ENCODE results near the gene OSGIN1. TPM values are rescaled to one million over a fixed set of nuclear protein-coding genes. Genes with fewer than 3 reads are reported as not detected.

OSGIN1 gene, protein sequence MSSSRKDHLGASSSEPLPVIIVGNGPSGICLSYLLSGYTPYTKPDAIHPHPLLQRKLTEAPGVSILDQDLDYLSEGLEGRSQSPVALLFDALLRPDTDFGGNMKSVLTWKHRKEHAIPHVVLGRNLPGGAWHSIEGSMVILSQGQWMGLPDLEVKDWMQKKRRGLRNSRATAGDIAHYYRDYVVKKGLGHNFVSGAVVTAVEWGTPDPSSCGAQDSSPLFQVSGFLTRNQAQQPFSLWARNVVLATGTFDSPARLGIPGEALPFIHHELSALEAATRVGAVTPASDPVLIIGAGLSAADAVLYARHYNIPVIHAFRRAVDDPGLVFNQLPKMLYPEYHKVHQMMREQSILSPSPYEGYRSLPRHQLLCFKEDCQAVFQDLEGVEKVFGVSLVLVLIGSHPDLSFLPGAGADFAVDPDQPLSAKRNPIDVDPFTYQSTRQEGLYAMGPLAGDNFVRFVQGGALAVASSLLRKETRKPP
- 3.5 and 4.0 TPM in 2 replicates for total RNA-seq

DNA sequence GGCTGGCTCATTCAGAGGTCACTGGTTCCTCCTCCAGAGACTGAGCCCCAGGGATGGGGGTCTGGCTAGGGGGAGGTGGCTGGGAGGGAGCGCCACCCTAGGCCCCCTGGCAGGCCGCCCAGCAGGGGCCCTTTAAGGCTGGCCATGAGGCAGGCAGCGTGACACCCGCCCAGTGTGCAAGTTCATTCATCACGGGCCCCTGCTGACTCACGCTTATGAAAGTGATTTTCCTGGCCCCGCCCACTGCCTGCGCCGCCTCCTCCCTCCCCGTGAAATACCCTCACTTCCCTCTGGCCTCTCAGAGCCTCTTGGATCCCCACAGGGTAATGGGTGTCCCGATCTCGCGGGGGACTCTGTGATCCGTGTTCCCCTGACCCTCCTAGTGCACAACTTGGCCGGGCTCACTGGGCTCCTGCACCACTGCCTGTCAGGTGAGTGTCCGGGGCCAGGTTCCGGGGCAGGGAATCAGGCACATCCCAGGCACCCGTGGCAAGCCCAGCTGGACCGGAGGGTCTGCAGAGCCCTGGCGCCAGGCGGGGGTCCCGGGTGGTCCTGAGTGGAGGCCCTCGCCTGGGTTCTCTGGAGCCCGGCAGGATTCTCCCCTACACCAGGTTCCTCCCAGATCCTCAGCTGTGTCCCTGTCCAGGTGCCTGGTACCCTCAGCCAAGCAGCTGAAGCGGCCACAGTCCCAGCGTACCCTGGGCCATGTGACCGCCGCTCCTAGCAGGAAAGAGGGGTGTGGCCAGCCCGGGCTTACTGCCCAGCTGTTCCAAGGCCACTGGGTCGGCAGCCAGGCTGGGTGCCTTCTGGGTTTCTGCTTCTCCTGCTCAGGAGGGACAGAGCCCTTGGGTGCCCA, at the start of gene OSGIN1:
Gene OSGIN1, plus strand, starts transcription at position 301 of the 856 bp plus-strand sequence. CDS start 4,432 bp downstream, outside the sequence.

DNA sequence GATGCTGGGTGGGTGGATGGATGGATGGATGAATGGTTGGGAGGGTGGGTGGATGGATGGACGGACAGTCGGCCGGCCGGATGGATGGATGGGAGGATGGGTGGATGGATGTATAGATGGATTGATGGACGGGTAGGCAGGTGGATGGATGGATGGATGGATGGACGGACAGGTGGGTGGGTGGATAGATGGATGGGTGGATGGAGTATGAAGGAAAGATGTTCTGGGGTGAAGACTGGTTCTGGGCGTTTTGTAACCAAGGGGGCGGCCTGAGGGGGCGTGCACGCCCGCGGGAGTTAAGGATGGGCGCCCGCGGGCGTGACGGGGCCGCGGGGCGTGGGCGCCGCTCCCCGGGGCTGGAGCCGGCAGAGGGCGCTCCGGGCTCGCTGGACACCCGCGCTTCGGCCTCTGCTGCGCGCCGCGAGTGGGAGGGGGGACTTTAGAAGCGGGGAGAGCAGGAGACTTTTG, 14.8 kb downstream of the OSGIN1 start, which contains the start of gene NECAB2:
Gene NECAB2, plus strand, starts transcription at position 407 of the 468 bp plus-strand sequence. CDS start 405 bp downstream, outside the sequence.

Other genes with a start within 250 kb of the OSGIN1 start
- 25.1 and 31.9 TPM in 2 replicates for gene HSBP1, start 145.3 kb upstream of the OSGIN1 start, total RNA-seq
- 2.8 and 4.2 TPM in 2 replicates for gene MLYCD, start 54.1 kb upstream of the OSGIN1 start, total RNA-seq
- 0.12 and 0.22 TPM in 2 replicates for gene NECAB2, start 15.0 kb downstream of the OSGIN1 start, total RNA-seq
- gene SLC38A8, start 89.6 kb downstream of the OSGIN1 start, total RNA-seq = not detected in 2 replicates
- 85.3 and 125 TPM in 2 replicates for gene MBTPS1, start 163.7 kb downstream of the OSGIN1 start, total RNA-seq
- gene HSDL1, start 191.9 kb downstream of the OSGIN1 start, total RNA-seq = 26.8 and 29.6 TPM in 2 replicates
- not detected in 2 replicates for gene DNAAF1, start 192.1 kb downstream of the OSGIN1 start, total RNA-seq
- 14.1 and 20.7 TPM in 2 replicates for gene TAF1C, start 233.8 kb downstream of the OSGIN1 start, total RNA-seq
- gene ADAD2, start 237.9 kb downstream of the OSGIN1 start, total RNA-seq = not detected in 2 replicates

Measured in uterine smooth muscle cell (primary cell).